ENCODE measurements around the gene PYGB. TPM values are rescaled to one million over a fixed set of nuclear protein-coding genes. Genes with fewer than 3 reads are reported as not detected.

Gene PYGB
- total and polyA plus RNA-seq, 7 donors, result 4.9 to 22.3 (median 9.5) TPM

DNA sequence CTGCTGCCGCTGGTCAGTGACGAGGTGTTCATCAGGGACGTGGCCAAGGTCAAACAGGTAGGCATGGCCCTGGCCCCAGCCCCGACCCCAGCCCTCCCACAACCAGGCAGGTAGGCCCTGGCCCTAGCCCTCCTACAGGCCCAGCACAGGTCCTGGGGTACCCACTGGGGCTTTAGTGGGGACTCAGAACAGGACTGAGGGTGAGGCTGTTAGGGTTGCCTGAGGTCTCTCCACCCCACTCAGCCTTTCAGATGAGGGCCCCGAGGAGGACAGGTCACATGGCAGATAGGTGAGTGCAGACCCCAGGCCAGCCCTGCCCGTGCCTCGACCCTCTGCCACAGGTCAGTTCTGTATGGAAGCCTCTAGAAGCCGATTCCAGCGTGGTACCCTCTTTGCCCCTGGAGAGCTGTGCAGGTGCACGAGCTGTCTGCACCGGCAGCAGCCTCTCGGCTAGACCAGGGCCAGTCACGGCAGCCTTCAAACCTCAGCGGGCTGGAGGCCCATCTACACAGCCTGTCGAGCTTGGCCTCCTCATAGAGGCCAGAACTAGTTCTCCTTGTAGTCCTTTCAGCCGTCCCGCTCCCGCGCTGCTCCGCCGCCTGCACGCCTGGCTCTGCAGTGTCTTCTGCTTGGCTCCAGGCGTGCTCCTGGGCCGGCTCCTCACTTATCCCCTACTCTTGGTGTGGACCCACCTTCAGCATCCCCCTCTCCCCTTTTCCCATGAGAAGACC is 35.5 kb downstream of the PYGB start:
- Histone ChIP-seq H3K4me1 (peaks cover 3% of the 10 kb centered on the region), H3K27ac (no peak overlapping the region), H3K27me3 (ENCODE audit: insufficient read depth in 3 of 3, low read length in 2 of 3) (no peaks in the 10 kb centered on the region), H3K4me3 (no peak overlapping the region), H3K36me3 (ENCODE audit: insufficient read depth in 1 of 2, low read depth in 1 of 2) (peaks cover 0 to 91% of the 10 kb centered on the region in 2 donors), H3K9me3 (no peaks in the 10 kb centered on the region)
- ATAC-seq, result no peak
- DNase-seq, result peak in 1 of 2 donors; percentile 43
- TF ChIP-seq, protein P1, sequence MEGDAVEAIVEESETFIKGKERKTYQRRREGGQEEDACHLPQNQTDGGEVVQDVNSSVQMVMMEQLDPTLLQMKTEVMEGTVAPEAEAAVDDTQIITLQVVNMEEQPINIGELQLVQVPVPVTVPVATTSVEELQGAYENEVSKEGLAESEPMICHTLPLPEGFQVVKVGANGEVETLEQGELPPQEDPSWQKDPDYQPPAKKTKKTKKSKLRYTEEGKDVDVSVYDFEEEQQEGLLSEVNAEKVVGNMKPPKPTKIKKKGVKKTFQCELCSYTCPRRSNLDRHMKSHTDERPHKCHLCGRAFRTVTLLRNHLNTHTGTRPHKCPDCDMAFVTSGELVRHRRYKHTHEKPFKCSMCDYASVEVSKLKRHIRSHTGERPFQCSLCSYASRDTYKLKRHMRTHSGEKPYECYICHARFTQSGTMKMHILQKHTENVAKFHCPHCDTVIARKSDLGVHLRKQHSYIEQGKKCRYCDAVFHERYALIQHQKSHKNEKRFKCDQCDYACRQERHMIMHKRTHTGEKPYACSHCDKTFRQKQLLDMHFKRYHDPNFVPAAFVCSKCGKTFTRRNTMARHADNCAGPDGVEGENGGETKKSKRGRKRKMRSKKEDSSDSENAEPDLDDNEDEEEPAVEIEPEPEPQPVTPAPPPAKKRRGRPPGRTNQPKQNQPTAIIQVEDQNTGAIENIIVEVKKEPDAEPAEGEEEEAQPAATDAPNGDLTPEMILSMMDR (IDR thresholded peaks at IDR 0.05), result no peak
- intact Hi-C loops (cut with DNase I), result no loop called here
- 92 to 95% (median 94%) methylated on average over 23 to 24 of the region's 24 CpGs for WGBS, 3 donors

DNA sequence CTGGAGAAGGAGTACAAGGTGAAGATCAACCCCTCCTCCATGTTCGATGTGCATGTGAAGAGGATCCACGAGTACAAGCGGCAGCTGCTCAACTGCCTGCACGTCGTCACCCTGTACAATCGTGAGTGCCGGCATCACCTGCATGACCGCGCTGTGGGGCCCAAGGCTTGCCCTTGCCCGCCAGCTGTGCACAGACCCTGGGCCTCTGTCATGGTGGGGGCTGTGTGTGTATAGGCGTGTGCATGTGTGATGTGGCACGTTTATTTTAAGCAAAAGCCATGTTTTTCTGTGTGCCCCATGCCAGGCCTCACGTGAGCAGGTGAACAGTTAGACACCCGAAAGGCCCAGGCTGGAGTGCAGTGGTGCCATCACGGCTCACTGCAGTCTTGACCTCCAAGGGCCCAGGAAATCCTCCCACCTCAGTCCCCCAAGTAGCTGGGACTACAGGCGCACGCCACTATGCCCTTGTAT is 36.3 kb downstream of the PYGB start:
- no peak overlapping the region for H3K4me3 ChIP-seq
- no peaks in the 10 kb centered on the region for H3K27me3 ChIP-seq (ENCODE audit: insufficient read depth in 3 of 3, low read length in 2 of 3)
- DNase-seq (no peak), ATAC-seq (no peak)
- no peak overlapping the region for H3K27ac ChIP-seq
- TF ChIP-seq, protein P1 (IDR thresholded peaks at IDR 0.05), result no peak
- WGBS, 3 donors, result 91 to 93% (median 91%) methylated on average over 17 of the region's 17 CpGs
- no peaks in the 10 kb centered on the region for H3K9me3 ChIP-seq
- H3K4me1 ChIP-seq, result peaks cover 3% of the 10 kb centered on the region
- H3K36me3 ChIP-seq (ENCODE audit: insufficient read depth in 1 of 2, low read depth in 1 of 2), result peaks cover 0 to 93% of the 10 kb centered on the region in 2 donors
- intact Hi-C loops (cut with DNase I), result no loop called here

DNA sequence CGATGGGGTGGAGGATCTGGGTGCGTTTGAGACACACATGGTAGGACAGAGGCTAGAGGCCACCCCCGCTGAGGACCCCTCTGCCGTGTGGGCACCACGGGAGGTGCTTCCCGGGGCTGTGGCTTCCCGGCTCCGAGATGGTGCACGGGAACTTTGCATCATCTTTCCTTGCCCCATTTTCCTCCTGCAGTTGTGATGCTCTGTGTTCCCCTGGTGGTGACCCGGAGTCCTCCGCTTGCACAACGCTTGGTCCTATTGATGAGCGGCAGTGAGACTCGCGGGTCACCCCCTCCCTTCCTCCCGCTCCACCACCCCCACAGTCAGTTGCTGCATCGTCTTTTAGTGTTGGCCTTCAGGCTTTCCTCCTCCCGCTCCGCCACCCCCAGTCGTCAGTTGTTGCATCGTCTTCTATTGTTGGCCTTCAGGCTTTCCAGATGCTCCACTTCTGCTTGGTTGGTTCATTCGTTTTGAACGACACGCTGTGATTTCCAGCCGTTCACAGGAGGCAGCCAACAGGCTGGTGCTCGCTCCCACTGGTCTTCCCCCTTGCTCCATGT is 37.3 kb downstream of the PYGB start:
- Histone ChIP-seq H3K27ac (no peak overlapping the region), H3K36me3 (ENCODE audit: insufficient read depth in 1 of 2, low read depth in 1 of 2) (peaks cover 0 to 88% of the 10 kb centered on the region in 2 donors), H3K4me3 (no peak overlapping the region), H3K27me3 (ENCODE audit: insufficient read depth in 3 of 3, low read length in 2 of 3) (no peaks in the 10 kb centered on the region), H3K9me3 (no peaks in the 10 kb centered on the region), H3K4me1 (peaks cover 3% of the 10 kb centered on the region)
- intact Hi-C loops (cut with DNase I), result no loop called here
- TF ChIP-seq, protein P1 (IDR thresholded peaks at IDR 0.05), result no peak
- WGBS, 3 donors, result 84 to 90% (median 86%) methylated on average over 26 of the region's 26 CpGs
- no peak for ATAC-seq
- peak in 1 of 2 donors; percentile 38 for DNase-seq

DNA sequence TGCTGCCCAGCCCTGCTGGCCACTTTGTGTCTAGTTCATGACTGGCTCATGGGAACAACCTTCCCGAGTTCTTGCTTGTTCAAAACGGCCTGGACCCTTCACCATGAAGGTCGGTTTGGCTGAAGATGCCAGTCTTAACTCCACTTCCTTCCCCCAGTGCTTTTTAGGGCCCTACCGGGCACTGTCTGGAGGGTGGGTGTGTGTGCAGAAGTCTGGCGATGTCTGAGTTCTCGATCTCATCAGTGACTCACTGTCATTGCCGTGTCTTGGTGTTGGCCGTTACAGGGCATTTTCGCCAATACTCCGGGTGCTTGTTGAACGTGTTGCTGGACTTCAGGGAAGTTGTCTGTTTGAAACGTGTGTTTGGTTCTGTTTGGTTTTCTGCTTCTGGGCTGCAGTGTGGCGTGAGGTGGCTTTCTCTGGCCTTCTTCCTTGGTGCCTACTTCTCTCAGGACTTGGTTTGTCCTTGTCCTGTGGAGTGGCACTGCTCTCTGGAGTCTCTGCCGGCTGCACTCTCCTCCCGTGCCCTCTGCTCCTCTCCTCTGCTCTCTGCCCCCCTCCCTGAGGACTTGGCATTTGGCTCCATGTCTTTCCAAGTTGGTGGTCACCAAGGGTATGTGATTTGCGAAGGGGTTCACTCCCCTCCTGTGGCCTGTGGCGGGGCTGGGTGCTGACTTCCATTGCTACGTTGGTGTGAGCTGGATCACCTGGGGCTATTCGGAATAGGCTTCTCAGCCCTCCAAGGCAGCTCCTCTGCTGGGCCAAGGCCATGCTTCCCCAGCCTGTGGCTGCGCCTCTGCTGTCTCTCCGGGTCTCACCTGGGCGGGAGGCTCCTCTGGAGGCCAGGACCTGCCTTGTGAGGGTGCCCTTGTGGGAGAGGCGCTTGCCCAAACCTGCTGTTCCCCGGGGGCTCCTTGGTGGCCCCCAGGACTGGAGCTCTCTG is 38.2 kb downstream of the PYGB start:
- intact Hi-C loops (cut with DNase I), result no loop called here
- 87 to 93% (median 88%) methylated on average over 24 of the region's 24 CpGs for WGBS, 3 donors
- TF ChIP-seq, protein P1 (IDR thresholded peaks at IDR 0.05), result no peak
- peaks cover 3% of the 10 kb centered on the region for H3K4me1 ChIP-seq
- peak in 1 of 2 donors; percentile 34 for DNase-seq
- H3K27me3 ChIP-seq (ENCODE audit: insufficient read depth in 3 of 3, low read length in 2 of 3), result no peaks in the 10 kb centered on the region
- no peaks in the 10 kb centered on the region for H3K9me3 ChIP-seq
- peaks cover 0 to 89% of the 10 kb centered on the region in 2 donors for H3K36me3 ChIP-seq (ENCODE audit: insufficient read depth in 1 of 2, low read depth in 1 of 2)
- no peak overlapping the region for H3K27ac ChIP-seq
- H3K4me3 ChIP-seq, result no peak overlapping the region
- ATAC-seq, result no peak

All from psoas muscle (tissue), 8 donors.